HepG2 (cell line): Measurements from ENCODE around the gene SLCO2B1. TPM values are rescaled to one million over a fixed set of nuclear protein-coding genes. Genes with fewer than 3 reads are reported as not detected.

Experiments used
- CBX2 ChIP-seq, 2 experiments: fragments of 200-600 bp in 1 of 2; sonication (generic); formaldehyde crosslinking in 1 of 2; IDR thresholded peaks; 2 replicates each; pipeline versions ENCODE4 v1.7.0 to v1.8.1; 2018 to 2022; ENCODE audit warnings: low read depth in 2 of 2, low read length in 1 of 2, mild to moderate bottlenecking in 1 of 2, missing genetic modification reagents in 1 of 2
- DZIP1 ChIP-seq: sonication (generic); formaldehyde crosslinking; IDR thresholded peaks from 2 replicates; pipeline ENCODE4 v1.5.0; 2020; ENCODE audit warnings: mild to moderate bottlenecking, missing genetic modification reagents
- FOXO4 ChIP-seq: sonication (generic); formaldehyde crosslinking; conservative IDR thresholded peaks from 2 replicates; pipeline ENCODE4 v1.8.1; 2023; ENCODE audit warnings: missing genetic modification reagents
- GRHL1 ChIP-seq: sonication (generic); formaldehyde crosslinking; conservative IDR thresholded peaks from 2 replicates; pipeline ENCODE4 v1.8.0; 2022; ENCODE audit warnings: missing genetic modification reagents
- LCORL ChIP-seq, 2 experiments: fragments of 450-650 bp in 1 of 2; sonication (generic) in 1 of 2; formaldehyde crosslinking in 1 of 2; IDR thresholded peaks; 2 replicates each; pipeline versions ENCODE4 v1.5.0 to v1.6.1; 2017 to 2020; ENCODE audit warnings: antibody characterized with exemption in 1 of 2, missing genetic modification reagents in 1 of 2
- POLR2G ChIP-seq: fragments of 200-400 bp; formaldehyde crosslinking; IDR thresholded peaks from 2 replicates; pipeline ENCODE4 v1.6.1; 2018; ENCODE audit warnings: mild to moderate bottlenecking, low read depth, low read length, moderate library complexity
- PPARG ChIP-seq: conservative IDR thresholded peaks from 2 replicates; pipeline ENCODE4 v1.6.1; 2016; ENCODE audit warnings: missing biosample characterization, missing genetic modification reagents
- RXRB ChIP-seq: IDR thresholded peaks from 2 replicates; pipeline ENCODE4 v1.6.1; 2016; ENCODE audit warnings: borderline replicate concordance, missing genetic modification reagents, missing compliant biosample characterization
- TRAFD1 ChIP-seq: sonication (generic); formaldehyde crosslinking; IDR thresholded peaks from 2 replicates; pipeline ENCODE4 v1.5.1; 2020; ENCODE audit warnings: missing genetic modification reagents, mild to moderate bottlenecking, borderline replicate concordance
- YY1 ChIP-seq: IDR thresholded peaks from 2 replicates; pipeline ENCODE4 v1.6.1; 2011; ENCODE audit warnings: low read length, low read depth, moderate library complexity, mild to moderate bottlenecking; ENCODE audit not compliant: insufficient read depth, insufficient replicate concordance
- ZFP91 ChIP-seq: sonication (generic); formaldehyde crosslinking; IDR thresholded peaks from 2 replicates; pipeline ENCODE4 v1.9.0; 2022; ENCODE audit warnings: missing genetic modification reagents, mild to moderate bottlenecking, borderline replicate concordance
- ZNF251 ChIP-seq: sonication (generic); formaldehyde crosslinking; IDR thresholded peaks from 2 replicates; pipeline ENCODE4 v1.9.0; 2021; ENCODE audit warnings: mild to moderate bottlenecking, missing genetic modification reagents
- ZNF414 ChIP-seq: sonication (generic); formaldehyde crosslinking; IDR thresholded peaks from 2 replicates; pipeline ENCODE4 v1.5.0; 2020; ENCODE audit warnings: missing genetic modification reagents
- ZNF619 ChIP-seq: sonication (generic); formaldehyde crosslinking; IDR thresholded peaks from 2 replicates; pipeline ENCODE4 v1.4.0; 2020; ENCODE audit warnings: mild to moderate bottlenecking, missing genetic modification reagents
- polyA plus RNA-seq, 8 experiments: library from polyadenylated mRNA; depleted of rRNA in 3 of 8; stranded (reverse) in 7 of 8; unstranded in 1 of 8; fragments of >200 nt; fragmentation: Illumina TruSeq in 4 of 8; extraction: Trizol in 4 of 8; gene quantifications; 2 replicates each; pipeline versions ENCODE4 v1.2.1 to v1.2.3, GENCODE V29; 2011 to 2016; ENCODE audit warnings: low read depth in 4 of 8, missing spikeins in 1 of 8, mixed read lengths in 1 of 8; ENCODE audit not compliant: insufficient read depth in 1 of 8
- total RNA-seq, 5 experiments: library from RNA; depleted of rRNA; stranded (reverse); fragments of >200 nt; fragmentation: Illumina TruSeq; extraction: Trizol; gene quantifications; 2 replicates each; pipeline ENCODE4 v1.2.3, GENCODE V29; 2016; ENCODE audit warnings: low read depth in 1 of 5

The SLCO2B1 gene
- total and polyA plus RNA-seq, 2 of the 13 experiments (the other 11 are each of a cell fraction or from before 2014, with no cell fraction given), result 15.3 to 19.8 TPM

GRCh38 chr11:75152090-75152489, 1.2 kb downstream of the SLCO2B1 start (continued):
- no peak for TF ChIP-seq GRHL1
- no peak for TF ChIP-seq TRAFD1 (CRISPR knock-in tag)
- TF ChIP-seq CBX2 (IDR thresholded peaks at IDR 0.05; ENCODE audit: low read depth, low read length), result no peak
- no peak for TF ChIP-seq CBX2 (CRISPR knock-in tag; IDR thresholded peaks at IDR 0.05; ENCODE audit: low read depth)
- TF ChIP-seq FOXO4, result 0 out of 2 replicates have a peak, but pooled peaks have one; percentile 54
- TF ChIP-seq ZNF251 (CRISPR knock-in tag), result peak; percentile 18; the same call in 1 of the 2 replicates
- TF ChIP-seq LCORL (IDR thresholded peaks at IDR 0.05), result no peak
- peak; percentile 58; the same call in 1 of the 2 replicates for TF ChIP-seq LCORL (CRISPR knock-in tag; IDR thresholded peaks at IDR 0.05)
- no peak for TF ChIP-seq ZNF414 (CRISPR knock-in tag)
- 0 out of 2 replicates have a peak, but pooled peaks have one; percentile 43 for TF ChIP-seq ZNF619 (CRISPR knock-in tag)
- TF ChIP-seq DZIP1 (CRISPR knock-in tag), result 0 out of 2 replicates have a peak, but pooled peaks have one; percentile 35
- TF ChIP-seq PPARG, result peak; percentile 89
- TF ChIP-seq YY1, result peak; percentile 12
- TF ChIP-seq POLR2G, result peak; percentile 55
- peak; percentile 52 for TF ChIP-seq RXRB (CRISPR knock-in tag)
- 0 out of 2 replicates have a peak, but pooled peaks have one; percentile 40 for TF ChIP-seq ZFP91 (CRISPR knock-in tag)
